Suprapubic skin (tissue), 3 donors: ENCODE results near the gene CAMKV.

Experiments used
- POLR2A ChIP-seq, 2 donors: fragments of 450-650 bp; IDR thresholded peaks; one replicate each; pipeline ENCODE4 v1.6.1; 2017; ENCODE audit warnings: antibody characterized with exemption in 2 of 2, mild to moderate bottlenecking in 2 of 2, moderate library complexity in 2 of 2
- TF ChIP-seq, protein P1 (sequence below), 2 donors: fragments of 200-600 bp in 1 of 2; fragments of 450-650 bp in 1 of 2; sonication (generic) in 1 of 2; IDR thresholded peaks; one replicate each; pipeline ENCODE4 v1.5.1; 2016 to 2019; ENCODE audit warnings: antibody characterized with exemption in 2 of 2, mild to moderate bottlenecking in 1 of 2, moderate library complexity in 1 of 2

DNA sequence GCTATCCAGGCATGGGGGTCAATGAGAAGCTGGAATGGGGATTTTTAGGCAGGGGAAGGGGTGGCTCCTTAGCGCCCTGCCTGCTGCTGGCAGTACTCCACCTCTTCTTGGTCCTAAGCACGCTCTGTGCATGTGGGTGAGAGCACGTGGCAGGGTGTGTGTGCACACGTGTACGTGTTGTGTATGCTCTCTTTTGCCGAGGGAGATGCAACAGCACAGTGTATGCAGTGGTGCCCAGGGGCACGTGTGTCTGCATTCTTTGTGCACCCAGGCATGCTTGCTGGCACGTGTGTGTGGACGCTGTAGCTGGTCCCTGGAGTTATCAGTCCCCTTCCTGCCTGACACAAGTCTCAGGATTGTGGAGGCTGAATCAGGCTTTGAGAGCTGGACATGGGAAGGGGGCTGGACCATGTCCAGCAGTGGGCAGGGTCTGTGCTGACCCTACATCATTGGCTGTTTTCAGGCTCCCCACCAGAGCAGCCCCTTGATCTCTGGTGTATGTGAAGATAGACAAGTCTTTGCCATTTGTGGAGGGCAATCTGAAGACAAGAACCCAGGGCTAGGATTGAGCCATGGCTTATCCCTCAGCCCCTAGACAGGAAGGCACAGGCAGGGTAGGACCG, 1.9 kb upstream of the CAMKV start:
- TF ChIP-seq, protein P1, sequence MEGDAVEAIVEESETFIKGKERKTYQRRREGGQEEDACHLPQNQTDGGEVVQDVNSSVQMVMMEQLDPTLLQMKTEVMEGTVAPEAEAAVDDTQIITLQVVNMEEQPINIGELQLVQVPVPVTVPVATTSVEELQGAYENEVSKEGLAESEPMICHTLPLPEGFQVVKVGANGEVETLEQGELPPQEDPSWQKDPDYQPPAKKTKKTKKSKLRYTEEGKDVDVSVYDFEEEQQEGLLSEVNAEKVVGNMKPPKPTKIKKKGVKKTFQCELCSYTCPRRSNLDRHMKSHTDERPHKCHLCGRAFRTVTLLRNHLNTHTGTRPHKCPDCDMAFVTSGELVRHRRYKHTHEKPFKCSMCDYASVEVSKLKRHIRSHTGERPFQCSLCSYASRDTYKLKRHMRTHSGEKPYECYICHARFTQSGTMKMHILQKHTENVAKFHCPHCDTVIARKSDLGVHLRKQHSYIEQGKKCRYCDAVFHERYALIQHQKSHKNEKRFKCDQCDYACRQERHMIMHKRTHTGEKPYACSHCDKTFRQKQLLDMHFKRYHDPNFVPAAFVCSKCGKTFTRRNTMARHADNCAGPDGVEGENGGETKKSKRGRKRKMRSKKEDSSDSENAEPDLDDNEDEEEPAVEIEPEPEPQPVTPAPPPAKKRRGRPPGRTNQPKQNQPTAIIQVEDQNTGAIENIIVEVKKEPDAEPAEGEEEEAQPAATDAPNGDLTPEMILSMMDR (IDR thresholded peaks at IDR 0.05), result no peak
- TF ChIP-seq POLR2A (IDR thresholded peaks at IDR 0.05), result no peak
